Activated CD8-positive, alpha-beta memory T cell treated with anti-CD3 and anti-CD28 coated beads for 1 hour (primary cell): ENCODE measurements around the gene USH1C.

Experiments used
- DNase-seq, 2 donors: peaks; one replicate each; pipeline ENCODE4 v3.0.0-alpha.2; 2020; ENCODE audit warnings: low read depth in 1 of 2; ENCODE audit errors: extremely low read depth in 1 of 2

Gene USH1C

GRCh38 chr11:17571431-17572358 is 27.5 kb upstream of the USH1C start:
- no peak for DNase-seq

- DNase-seq: no peak
Observed at GRCh38 chr11:17570034-17570433, 25.8 kb upstream of the USH1C start.

GRCh38 chr11:17568944-17569343 is 24.7 kb upstream of the USH1C start:
- no peak for DNase-seq

GRCh38 chr11:17564687-17565042 is 20.4 kb upstream of the USH1C start:
- no peak for DNase-seq

- DNase-seq: no peak
Observed at GRCh38 chr11:17563961-17564686, 19.9 kb upstream of the USH1C start.

GRCh38 chr11:17563231-17563646 is 19.0 kb upstream of the USH1C start:
- no peak for DNase-seq

GRCh38 chr11:17561526-17561925 is 17.3 kb upstream of the USH1C start:
- DNase-seq: no peak

GRCh38 chr11:17561111-17561415 is 16.8 kb upstream of the USH1C start:
- DNase-seq: no peak

- DNase-seq: no peak
Observed at GRCh38 chr11:17560281-17561110, 16.3 kb upstream of the USH1C start.

GRCh38 chr11:17559341-17560087 is 15.3 kb upstream of the USH1C start:
- DNase-seq: no peak

GRCh38 chr11:17558916-17559315 is 14.7 kb upstream of the USH1C start:
- DNase-seq: no peak

- DNase-seq: no peak
Observed at GRCh38 chr11:17558025-17558780, 14.0 kb upstream of the USH1C start.

- DNase-seq: no peak
Observed at GRCh38 chr11:17556999-17557398, 12.8 kb upstream of the USH1C start.

GRCh38 chr11:17554487-17554886 is 10.3 kb upstream of the USH1C start:
- DNase-seq: no peak

GRCh38 chr11:17553249-17553546 is 9.0 kb upstream of the USH1C start:
- DNase-seq: no peak

GRCh38 chr11:17552392-17553248 is 8.4 kb upstream of the USH1C start:
- no peak for DNase-seq

GRCh38 chr11:17552041-17552355 is 7.8 kb upstream of the USH1C start:
- DNase-seq: no peak

- no peak for DNase-seq
Observed at GRCh38 chr11:17551347-17552040, 7.3 kb upstream of the USH1C start.
